HT-29 (cell line): ENCODE data around the gene CARD11. TPM values are rescaled to one million over a fixed set of nuclear protein-coding genes. Genes with fewer than 3 reads are reported as not detected.

Experiments
- DNase-seq: peaks from one replicate; pipeline ENCODE4 v3.0.0-alpha.2; 2015; ENCODE audit warnings: low spot score
- total RNA-seq: library from RNA; depleted of rRNA; stranded (reverse); fragments of >200 nt; shearing (Covaris generic); gene quantifications from 2 replicates; pipeline ENCODE4 v1.2.3, GENCODE V29; 2014

The CARD11 gene
- total RNA-seq, 1 experiment from 2014 or later, result not detected

DNA sequence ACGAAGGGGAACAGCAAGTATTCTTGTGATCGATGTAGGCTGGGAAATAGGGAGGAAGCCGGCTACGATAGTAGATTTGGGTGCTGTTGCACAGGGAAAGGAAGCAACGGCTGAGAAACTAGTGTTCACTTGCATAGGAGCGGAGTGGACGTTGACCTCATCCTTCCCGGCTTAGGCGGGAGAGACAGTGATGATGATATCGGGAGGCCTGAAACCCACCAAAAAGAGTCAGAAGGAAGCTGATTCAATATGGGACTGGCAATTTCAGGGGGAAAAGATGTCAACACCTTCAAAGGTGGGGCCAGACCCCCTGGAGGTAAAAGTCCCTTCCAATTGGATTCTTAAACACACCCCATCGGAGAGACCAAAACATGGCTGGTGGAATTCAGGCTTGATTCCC lies 61.3 kb downstream of the CARD11 start:
- DNase-seq, result no peak

- no peak for DNase-seq
These were observed 62.6 kb downstream of the CARD11 start for GRCh38 chr7:2981103-2981480.

DNA sequence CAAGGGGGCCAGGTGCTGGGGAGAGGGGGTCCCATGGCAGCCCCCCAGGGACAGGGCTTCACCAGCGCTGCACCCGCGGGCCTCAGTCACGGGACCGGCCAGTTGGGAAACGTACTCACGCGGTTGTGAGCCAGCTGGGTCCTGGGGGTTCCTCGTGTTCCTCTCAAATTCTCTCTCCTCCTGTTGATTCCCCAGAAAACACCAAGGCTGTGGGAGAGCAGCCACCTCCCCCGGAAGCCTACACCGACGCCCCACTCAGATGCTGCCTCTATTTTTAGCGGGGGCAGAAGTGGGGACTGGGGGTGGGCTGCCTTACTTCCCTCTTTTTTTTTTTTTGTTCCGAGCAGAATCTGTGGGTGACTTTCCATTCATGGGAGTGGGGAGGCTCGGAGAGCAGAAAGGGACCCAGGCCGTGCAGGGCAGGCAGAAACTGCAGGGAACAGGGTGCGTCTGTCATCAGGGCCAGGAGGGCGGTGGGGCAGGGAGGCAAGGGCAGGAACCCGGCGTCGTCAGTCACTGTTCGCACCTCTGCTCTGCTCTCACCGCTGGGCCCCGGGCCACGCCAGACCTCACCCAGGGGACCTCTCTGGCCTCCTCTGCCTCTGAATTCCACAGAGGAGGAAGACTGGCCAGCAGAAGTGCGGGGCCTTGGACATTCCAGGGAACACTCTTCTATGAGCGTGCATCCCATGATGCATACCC lies 63.1 kb downstream of the CARD11 start:
- no peak for DNase-seq

GRCh38 chr7:2979951-2980350 lies 63.7 kb downstream of the CARD11 start:
- DNase-seq, result no peak

- no peak for DNase-seq
These were observed 64.5 kb downstream of the CARD11 start for GRCh38 chr7:2979201-2979631.

- DNase-seq, result no peak
These were observed 65.3 kb downstream of the CARD11 start for GRCh38 chr7:2978408-2978807.

DNA sequence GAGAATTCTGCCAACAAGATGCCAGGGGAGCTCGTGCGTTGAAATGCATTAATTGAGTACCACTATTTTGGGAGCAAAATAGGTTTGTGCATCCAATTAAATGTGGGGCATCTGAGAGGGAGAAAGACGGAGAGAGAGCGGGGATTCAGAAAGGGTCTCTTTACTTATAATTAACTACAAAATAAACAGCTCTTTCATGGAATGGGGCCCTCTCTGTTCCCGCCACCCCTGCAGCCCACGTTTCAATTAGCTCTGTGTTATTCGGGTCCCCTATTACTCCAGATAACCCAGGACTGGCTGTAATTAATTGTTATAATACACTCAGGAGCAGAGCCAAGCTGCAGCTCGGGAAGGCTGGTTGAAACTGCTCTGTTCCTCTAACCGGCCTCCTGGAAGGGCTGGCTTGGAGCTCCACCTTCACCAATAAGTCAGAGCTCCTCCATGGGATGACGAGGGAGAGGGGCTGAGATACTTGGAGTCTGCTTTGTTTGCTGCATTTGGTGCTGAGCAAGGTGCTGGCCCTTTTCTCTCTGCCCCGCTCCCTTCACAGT lies 67.8 kb downstream of the CARD11 start:
- no peak for DNase-seq

DNA sequence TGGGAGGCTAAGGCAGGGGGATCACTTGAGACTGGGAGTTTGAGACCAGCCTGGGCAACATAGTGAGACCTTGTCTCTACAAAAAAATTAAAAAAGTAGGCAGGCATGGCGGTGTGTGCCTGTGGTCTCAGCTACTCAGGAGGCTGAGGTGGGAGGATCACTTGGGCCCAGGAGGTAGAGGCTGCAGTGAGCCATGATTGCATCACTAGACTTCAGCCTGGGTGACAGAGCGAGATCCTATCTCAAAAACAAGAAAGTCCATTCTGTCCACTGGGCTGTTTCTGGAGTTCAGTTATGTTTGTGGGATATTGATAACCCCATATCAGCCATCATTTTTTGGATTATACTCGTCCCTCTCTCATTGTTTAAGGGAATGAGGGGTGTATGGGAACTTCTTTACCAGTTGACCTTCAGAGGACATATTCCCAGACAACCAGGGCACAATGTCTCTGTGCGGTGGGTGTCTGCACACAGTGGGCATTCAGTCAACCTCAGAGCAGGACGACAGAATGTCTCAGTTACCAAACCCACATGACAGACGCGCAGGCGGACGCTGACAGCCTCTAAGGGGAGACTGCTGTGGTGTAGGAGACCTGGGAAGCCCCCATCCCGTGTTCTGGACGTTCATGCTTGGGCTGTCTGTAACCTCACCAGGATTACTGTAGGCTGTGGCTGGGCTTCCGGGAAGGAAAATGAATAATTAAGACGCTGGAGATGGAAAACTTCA lies 69.4 kb downstream of the CARD11 start:
- no peak for DNase-seq

GRCh38 chr7:2972835-2973161 lies 70.9 kb downstream of the CARD11 start:
- no peak for DNase-seq

- no peak for DNase-seq
These were observed 71.5 kb downstream of the CARD11 start for GRCh38 chr7:2971914-2972834.

- DNase-seq, result no peak
These were observed 72.8 kb downstream of the CARD11 start for GRCh38 chr7:2970861-2971260.

DNA sequence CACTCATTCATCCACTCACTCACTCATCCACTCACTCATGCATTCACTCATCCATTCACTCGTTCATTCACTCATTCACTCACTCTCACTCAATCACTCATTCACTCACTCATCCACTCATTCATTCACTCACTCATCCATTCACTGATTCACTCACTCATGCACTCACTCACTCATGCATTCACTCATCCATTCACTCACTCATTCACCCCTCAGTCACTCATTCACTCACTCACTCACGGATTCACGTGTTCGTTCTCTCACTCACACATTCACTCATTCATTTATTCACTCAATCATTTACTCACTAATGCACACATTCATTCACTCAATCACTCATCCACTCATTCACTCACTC lies 73.4 kb downstream of the CARD11 start:
- no peak for DNase-seq

DNA sequence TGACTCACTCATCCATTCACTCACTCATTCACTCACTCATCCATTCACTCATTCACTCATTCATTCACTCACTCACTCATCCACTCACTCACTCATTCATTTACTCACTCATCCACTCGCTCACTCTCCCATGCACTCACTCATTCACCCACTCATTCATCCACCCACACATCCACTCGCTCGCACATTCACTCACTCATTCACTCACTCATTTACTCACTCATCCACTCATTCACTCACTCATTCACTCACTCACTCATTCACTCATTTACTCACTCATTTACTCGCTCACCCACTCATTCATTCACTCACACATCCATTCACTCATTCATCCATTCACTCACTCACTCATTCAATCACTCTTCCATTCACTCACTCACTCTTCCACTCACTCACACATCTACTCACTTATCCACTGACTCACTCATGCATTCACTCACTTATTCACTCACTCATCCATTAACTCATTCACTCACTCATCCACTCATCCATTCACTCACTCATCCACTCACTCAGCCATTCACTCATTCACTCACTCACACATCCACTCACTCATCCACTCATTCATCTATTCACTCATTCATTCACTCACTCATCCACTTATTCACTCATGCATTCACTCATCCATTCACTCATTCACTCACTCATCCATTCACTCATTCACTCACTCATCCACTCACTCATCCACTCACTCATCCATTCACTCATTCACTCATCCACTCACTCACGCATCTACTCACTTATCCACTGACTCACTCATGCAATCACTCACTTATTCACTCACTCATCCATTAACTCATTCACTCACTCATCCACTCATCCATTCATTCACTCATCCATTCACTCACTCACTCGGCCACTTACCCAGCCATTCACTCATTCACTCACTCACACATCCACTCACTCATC lies 74.0 kb downstream of the CARD11 start:
- DNase-seq, result no peak

- no peak for DNase-seq
These were observed 74.9 kb downstream of the CARD11 start for GRCh38 chr7:2968616-2969397.

DNA sequence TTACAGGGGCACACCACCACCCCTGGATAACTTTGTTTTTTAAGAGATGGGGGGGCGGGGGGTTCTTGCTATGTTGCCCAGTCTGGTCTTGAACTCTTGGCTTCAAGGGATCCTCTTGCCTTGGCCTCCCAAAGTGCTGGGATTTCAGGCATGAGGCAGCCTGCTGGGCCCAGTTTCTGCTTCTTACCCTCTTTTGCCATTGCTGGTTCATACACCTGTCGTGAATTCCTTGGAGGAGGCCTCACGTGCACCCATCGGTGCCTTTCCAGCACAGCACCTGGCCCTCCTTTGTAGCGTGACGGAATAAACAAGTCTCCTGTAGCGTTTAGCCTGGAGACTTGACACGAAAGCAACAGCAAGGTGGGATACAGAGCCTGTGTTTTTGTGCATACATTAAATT lies 75.5 kb downstream of the CARD11 start:
- DNase-seq, result no peak

GRCh38 chr7:2967705-2968104 lies 76.0 kb downstream of the CARD11 start:
- no peak for DNase-seq

- DNase-seq, result no peak
These were observed 76.4 kb downstream of the CARD11 start for GRCh38 chr7:2967253-2967652.

DNA sequence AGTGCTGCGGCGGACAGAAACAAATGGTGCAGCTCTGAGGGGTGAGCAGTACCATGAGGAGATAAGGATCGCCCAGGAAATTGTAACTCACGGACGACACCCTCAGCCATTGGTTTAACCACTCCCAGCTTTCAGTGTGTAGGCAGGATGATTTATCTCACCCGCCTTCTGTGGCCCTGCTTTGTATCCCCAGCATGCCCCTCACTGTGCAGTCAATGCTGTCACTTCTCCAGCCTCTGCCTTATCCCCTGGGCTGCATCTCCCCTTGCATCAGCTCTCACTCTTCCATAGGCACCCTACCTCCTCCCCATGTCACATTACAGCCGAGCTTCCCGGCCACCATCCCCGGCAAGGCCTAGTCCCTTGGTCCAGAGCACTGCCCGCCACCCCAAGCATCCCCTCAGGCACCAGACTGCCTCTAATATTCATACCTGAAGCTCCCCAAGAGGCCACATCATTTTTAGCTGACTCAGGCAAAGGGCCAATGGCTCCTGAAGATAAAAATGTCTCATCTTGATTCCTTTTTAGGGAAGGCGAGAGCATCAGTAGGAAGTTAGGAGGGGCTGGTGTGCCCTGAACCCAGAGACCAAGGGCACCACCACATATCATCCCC lies 77.1 kb downstream of the CARD11 start:
- DNase-seq, result no peak

DNA sequence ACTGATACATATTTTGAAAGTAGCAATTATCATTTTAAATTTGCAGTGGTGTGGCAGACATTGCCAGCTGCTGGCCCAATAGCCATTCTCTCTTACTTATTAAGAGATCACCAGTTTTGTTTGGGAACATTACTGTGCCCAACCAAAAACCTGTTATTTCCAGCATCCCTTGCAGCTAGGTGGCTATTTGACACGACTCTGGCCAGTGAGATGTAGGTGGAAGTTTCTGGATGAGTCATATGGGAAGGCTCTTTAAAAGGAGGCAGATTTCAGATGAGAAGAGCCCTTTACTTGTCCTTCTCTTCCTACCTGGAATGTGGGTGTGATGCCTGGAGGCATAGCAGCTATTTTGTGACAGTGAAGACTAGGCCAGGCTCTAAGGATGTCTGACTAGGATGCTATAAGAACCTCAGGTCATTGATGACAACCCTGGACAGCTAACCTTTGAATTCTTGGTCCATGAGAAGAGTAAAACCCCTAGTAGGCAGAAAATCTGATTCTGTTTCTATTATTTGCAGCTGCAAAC lies 77.9 kb downstream of the CARD11 start:
- DNase-seq, result no peak

DNA sequence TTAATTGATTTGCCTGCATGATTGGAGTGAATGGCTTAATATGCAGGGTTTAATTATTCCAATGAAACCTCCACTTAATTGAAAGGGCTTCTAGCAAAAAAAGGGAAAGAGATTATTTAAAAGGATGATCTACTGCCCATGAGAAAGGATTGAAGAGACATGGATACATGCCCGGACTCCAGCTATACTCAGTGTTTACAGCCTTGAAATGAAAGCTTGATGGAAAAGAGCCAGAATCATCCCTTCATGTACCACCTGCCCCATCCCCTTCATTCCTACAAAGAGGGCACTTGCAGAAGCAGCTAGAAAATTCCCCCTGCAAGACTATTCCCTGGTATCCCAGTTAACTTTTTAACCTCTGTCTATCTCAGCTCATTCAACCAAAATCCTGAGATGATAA lies 78.4 kb downstream of the CARD11 start:
- no peak for DNase-seq
